ENCODE data around the gene KCNIP2. TPM values are rescaled to one million over a fixed set of nuclear protein-coding genes. Genes with fewer than 3 reads are reported as not detected.

Gene KCNIP2
- total RNA-seq, 1 experiment from 2014 or later = 4.3 TPM

GRCh38 chr10:101850749-101851148 is 7.1 kb upstream of the KCNIP2 start:
- TF ChIP-seq CTCF (IDR thresholded peaks at IDR 0.05) (no peak), POLR2AphosphoS5 (IDR thresholded peaks at IDR 0.05; ENCODE audit: low read depth, low read length) (no peak), SIN3A (IDR thresholded peaks at IDR 0.05; ENCODE audit: borderline replicate concordance, insufficient read depth, low read depth, low read length) (no peak), TCF7L2 (IDR thresholded peaks at IDR 0.05; ENCODE audit: low read depth, low read length) (no peak), REST (IDR thresholded peaks at IDR 0.05; ENCODE audit: insufficient read depth in 1 of 2, low read depth in 2 of 2, low read length in 1 of 2) (no peak)
- CTCF ChIA-PET = interaction anchor here (2.7 kb wide), 1 partner anchor 10 kb away, joined by 21 read pairs; no protein-coding TSS in a partner anchor
- ATAC-seq (no peak), DNase-seq (ENCODE audit: low read depth, low spot score) (no peak)
- intact Hi-C loops (cut with micrococcal nuclease; ENCODE audit: unreplicated experiment) (no loop called here), in situ Hi-C loops (cut with HindIII; ENCODE audit: low pct_unique_long_range_greater_than_20kb, low sequenced_read_pairs) (no loop called here)
- no peaks in the 10 kb centered on the region for H3K36me3 ChIP-seq (ENCODE audit: control insufficient read depth, insufficient read depth, low read length)
- no peaks in the 10 kb centered on the region for H3K4me1 ChIP-seq (ENCODE audit: control insufficient read depth, insufficient read depth, low read length)
- POLR2A ChIA-PET = interaction anchor here (0.5 to 2.1 kb wide), 2 partner anchors 47 to 159 kb away, joined by 5 to 11 read pairs; no protein-coding TSS in a partner anchor
- BruUV-seq (replicated peaks) = no TSS peak
- H3K9me3 ChIP-seq (ENCODE audit: control insufficient read depth, insufficient read depth, low read depth, low read length) = no peaks in the 10 kb centered on the region
- H3K27ac ChIP-seq (ENCODE audit: low read length) = no peak overlapping the region
- H3K4me3 ChIP-seq (ENCODE audit: low read depth in 2 of 2, low read length in 2 of 2) = no peak overlapping the region
- H3K27me3 ChIP-seq (ENCODE audit: control insufficient read depth, insufficient read depth, low read length) = no peaks in the 10 kb centered on the region

- no peak overlapping the region for H3K4me3 ChIP-seq (ENCODE audit: low read depth in 2 of 2, low read length in 2 of 2)
- in situ Hi-C loops (cut with HindIII; ENCODE audit: low pct_unique_long_range_greater_than_20kb, low sequenced_read_pairs) (no loop called here), intact Hi-C loops (cut with micrococcal nuclease; ENCODE audit: unreplicated experiment) (no loop called here)
- DNase-seq (ENCODE audit: low read depth, low spot score) = no peak
- ChIA-PET CTCF (interaction anchor here (0.5 to 1.6 kb wide), 2 partner anchors 9 to 29 kb away, joined by 4 read pairs; no protein-coding TSS in a partner anchor), POLR2A (no interaction called here)
- H3K9me3 ChIP-seq (ENCODE audit: control insufficient read depth, insufficient read depth, low read depth, low read length) = no peaks in the 10 kb centered on the region
- H3K4me1 ChIP-seq (ENCODE audit: control insufficient read depth, insufficient read depth, low read length) = no peaks in the 10 kb centered on the region
- H3K27me3 ChIP-seq (ENCODE audit: control insufficient read depth, insufficient read depth, low read length) = no peaks in the 10 kb centered on the region
- no peak for ATAC-seq
- BruUV-seq (replicated peaks) = no TSS peak
- no peak overlapping the region for H3K27ac ChIP-seq (ENCODE audit: low read length)
- H3K36me3 ChIP-seq (ENCODE audit: control insufficient read depth, insufficient read depth, low read length) = no peaks in the 10 kb centered on the region
- TF ChIP-seq CTCF (IDR thresholded peaks at IDR 0.05) = no peak
Observed at GRCh38 chr10:101848894-101849351, 5.3 kb upstream of the KCNIP2 start.

All from Panc1 (cell line).